ENCODE data around the gene ATXN7L2.

DNA sequence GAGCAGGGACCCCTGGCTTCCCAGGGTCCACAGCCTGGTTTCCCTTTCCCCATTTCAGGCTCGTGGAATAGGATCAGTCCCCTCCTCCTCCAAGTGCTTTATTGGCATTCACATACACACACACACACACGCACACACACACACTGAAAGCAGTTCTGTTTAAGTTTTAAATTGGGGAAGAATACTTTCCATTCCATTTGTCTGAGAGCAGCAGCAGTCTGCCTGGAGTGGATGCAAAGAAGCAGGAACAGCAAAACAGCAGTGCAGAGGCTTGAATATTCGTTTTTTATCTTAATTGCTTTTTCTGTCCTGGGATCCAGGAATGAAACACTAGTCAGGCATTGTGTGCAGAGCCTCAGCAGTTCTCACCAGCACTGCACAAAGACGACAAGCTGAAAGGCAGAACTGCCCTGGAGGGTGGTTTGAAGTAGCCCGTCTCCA is 17.3 kb downstream of the ATXN7L2 start:
- TF ChIP-seq, protein P1, sequence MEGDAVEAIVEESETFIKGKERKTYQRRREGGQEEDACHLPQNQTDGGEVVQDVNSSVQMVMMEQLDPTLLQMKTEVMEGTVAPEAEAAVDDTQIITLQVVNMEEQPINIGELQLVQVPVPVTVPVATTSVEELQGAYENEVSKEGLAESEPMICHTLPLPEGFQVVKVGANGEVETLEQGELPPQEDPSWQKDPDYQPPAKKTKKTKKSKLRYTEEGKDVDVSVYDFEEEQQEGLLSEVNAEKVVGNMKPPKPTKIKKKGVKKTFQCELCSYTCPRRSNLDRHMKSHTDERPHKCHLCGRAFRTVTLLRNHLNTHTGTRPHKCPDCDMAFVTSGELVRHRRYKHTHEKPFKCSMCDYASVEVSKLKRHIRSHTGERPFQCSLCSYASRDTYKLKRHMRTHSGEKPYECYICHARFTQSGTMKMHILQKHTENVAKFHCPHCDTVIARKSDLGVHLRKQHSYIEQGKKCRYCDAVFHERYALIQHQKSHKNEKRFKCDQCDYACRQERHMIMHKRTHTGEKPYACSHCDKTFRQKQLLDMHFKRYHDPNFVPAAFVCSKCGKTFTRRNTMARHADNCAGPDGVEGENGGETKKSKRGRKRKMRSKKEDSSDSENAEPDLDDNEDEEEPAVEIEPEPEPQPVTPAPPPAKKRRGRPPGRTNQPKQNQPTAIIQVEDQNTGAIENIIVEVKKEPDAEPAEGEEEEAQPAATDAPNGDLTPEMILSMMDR (IDR thresholded peaks at IDR 0.05; ENCODE audit: low read length) = no peak
- no peak for TF ChIP-seq EZH2 (optimal IDR thresholded peaks at IDR 0.05; ENCODE audit: low read depth, low read length)

Data from MM.1S (cell line).